ENCODE data around the gene STK24. TPM values are rescaled to one million over a fixed set of nuclear protein-coding genes. Genes with fewer than 3 reads are reported as not detected.
A peak's percentile ranks its signal among the peaks of the same experiment; 100 is the strongest.

Gene STK24
- total and polyA plus RNA-seq, 2 donors (not counting 1 experiment from before 2014, with no cell fraction given), result 53.2 to 73.1 TPM

GRCh38 chr13:98445340-98446233 is 131.3 kb downstream of the STK24 start:
- H3K4me2 ChIP-seq (ENCODE audit: extremely low read depth, insufficient read depth, low read length), result no peak overlapping the region
- H3K27me3 ChIP-seq (ENCODE audit: control insufficient read depth, insufficient read depth, low read length), result no peaks in the 10 kb centered on the region
- no peak overlapping the region for H3K4me3 ChIP-seq (replicated peaks in 1 of 4; ENCODE audit: control extremely low read depth in 1 of 4, insufficient read depth in 1 of 4, low read depth in 3 of 4, low read length in 4 of 4)
- no peak overlapping the region for H2AFZ ChIP-seq (ENCODE audit: low read length)
- H3K27ac ChIP-seq (ENCODE audit: insufficient read depth, low read length), result peak overlapping the region; percentile 34
- peak; percentile 33 to 52 for DNase-seq (ENCODE audit: low read depth in 2 of 2)
- H3K4me1 ChIP-seq (ENCODE audit: control insufficient read depth, extremely low read depth, insufficient read depth, low read length), result peaks cover 9% of the 10 kb centered on the region
- no peaks in the 10 kb centered on the region for H4K20me1 ChIP-seq (ENCODE audit: control insufficient read depth, extremely low read depth, insufficient read depth, low read length)
- H3K36me3 ChIP-seq (ENCODE audit: control insufficient read depth, insufficient read depth, low read length), result peaks cover 25% of the 10 kb centered on the region
- TF ChIP-seq EZH2 (IDR thresholded peaks at IDR 0.05; ENCODE audit: low read length, missing control alignments), result no peak
- TF ChIP-seq, protein P1, sequence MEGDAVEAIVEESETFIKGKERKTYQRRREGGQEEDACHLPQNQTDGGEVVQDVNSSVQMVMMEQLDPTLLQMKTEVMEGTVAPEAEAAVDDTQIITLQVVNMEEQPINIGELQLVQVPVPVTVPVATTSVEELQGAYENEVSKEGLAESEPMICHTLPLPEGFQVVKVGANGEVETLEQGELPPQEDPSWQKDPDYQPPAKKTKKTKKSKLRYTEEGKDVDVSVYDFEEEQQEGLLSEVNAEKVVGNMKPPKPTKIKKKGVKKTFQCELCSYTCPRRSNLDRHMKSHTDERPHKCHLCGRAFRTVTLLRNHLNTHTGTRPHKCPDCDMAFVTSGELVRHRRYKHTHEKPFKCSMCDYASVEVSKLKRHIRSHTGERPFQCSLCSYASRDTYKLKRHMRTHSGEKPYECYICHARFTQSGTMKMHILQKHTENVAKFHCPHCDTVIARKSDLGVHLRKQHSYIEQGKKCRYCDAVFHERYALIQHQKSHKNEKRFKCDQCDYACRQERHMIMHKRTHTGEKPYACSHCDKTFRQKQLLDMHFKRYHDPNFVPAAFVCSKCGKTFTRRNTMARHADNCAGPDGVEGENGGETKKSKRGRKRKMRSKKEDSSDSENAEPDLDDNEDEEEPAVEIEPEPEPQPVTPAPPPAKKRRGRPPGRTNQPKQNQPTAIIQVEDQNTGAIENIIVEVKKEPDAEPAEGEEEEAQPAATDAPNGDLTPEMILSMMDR (conservative IDR thresholded peaks at IDR 0.05 in 1 of 2, IDR thresholded peaks at IDR 0.05 in 1 of 2; ENCODE audit: low read depth in 1 of 2, low read length in 2 of 2), result peak; percentile 87
- H3K79me2 ChIP-seq (ENCODE audit: control insufficient read depth, insufficient read depth, low read length), result peaks cover 3% of the 10 kb centered on the region
- H3K9me3 ChIP-seq (ENCODE audit: control insufficient read depth, insufficient read depth, low read depth, low read length), result no peaks in the 10 kb centered on the region
- no peak overlapping the region for H3K9ac ChIP-seq (ENCODE audit: insufficient read depth, low read length)

- peak overlapping the region; percentile 94 for H3K27ac ChIP-seq (ENCODE audit: insufficient read depth, low read length)
- no peaks in the 10 kb centered on the region for H3K27me3 ChIP-seq (ENCODE audit: control insufficient read depth, insufficient read depth, low read length)
- H3K4me1 ChIP-seq (ENCODE audit: control insufficient read depth, extremely low read depth, insufficient read depth, low read length), result peaks cover 7% of the 10 kb centered on the region
- no peak overlapping the region for H3K4me2 ChIP-seq (ENCODE audit: extremely low read depth, insufficient read depth, low read length)
- TF ChIP-seq, protein P1 (conservative IDR thresholded peaks at IDR 0.05 in 1 of 2, IDR thresholded peaks at IDR 0.05 in 1 of 2; ENCODE audit: low read depth in 1 of 2, low read length in 2 of 2), result no peak
- no peak for TF ChIP-seq EZH2 (IDR thresholded peaks at IDR 0.05; ENCODE audit: low read length, missing control alignments)
- H3K79me2 ChIP-seq (ENCODE audit: control insufficient read depth, insufficient read depth, low read length), result peaks cover 3% of the 10 kb centered on the region
- H3K36me3 ChIP-seq (ENCODE audit: control insufficient read depth, insufficient read depth, low read length), result peaks cover 28% of the 10 kb centered on the region
- no peaks in the 10 kb centered on the region for H3K9me3 ChIP-seq (ENCODE audit: control insufficient read depth, insufficient read depth, low read depth, low read length)
- H3K4me3 ChIP-seq (replicated peaks in 1 of 4; ENCODE audit: control extremely low read depth in 1 of 4, insufficient read depth in 1 of 4, low read depth in 3 of 4, low read length in 4 of 4), result no peak overlapping the region
- no peak for DNase-seq (ENCODE audit: low read depth in 2 of 2)
- H3K9ac ChIP-seq (ENCODE audit: insufficient read depth, low read length), result no peak overlapping the region
- no peak overlapping the region for H2AFZ ChIP-seq (ENCODE audit: low read length)
- no peaks in the 10 kb centered on the region for H4K20me1 ChIP-seq (ENCODE audit: control insufficient read depth, extremely low read depth, insufficient read depth, low read length)
These were observed 132.5 kb downstream of the STK24 start for GRCh38 chr13:98444381-98444780.

GRCh38 chr13:98443800-98444325 is 133.0 kb downstream of the STK24 start:
- no peaks in the 10 kb centered on the region for H3K27me3 ChIP-seq (ENCODE audit: control insufficient read depth, insufficient read depth, low read length)
- DNase-seq (ENCODE audit: low read depth in 2 of 2), result no peak
- H3K36me3 ChIP-seq (ENCODE audit: control insufficient read depth, insufficient read depth, low read length), result peaks cover 30% of the 10 kb centered on the region
- peak overlapping the region; percentile 19 for H3K4me2 ChIP-seq (ENCODE audit: extremely low read depth, insufficient read depth, low read length)
- TF ChIP-seq, protein P1 (conservative IDR thresholded peaks at IDR 0.05 in 1 of 2, IDR thresholded peaks at IDR 0.05 in 1 of 2; ENCODE audit: low read depth in 1 of 2, low read length in 2 of 2), result no peak
- no peak for TF ChIP-seq EZH2 (IDR thresholded peaks at IDR 0.05; ENCODE audit: low read length, missing control alignments)
- no peak overlapping the region for H3K4me3 ChIP-seq (replicated peaks in 1 of 4; ENCODE audit: control extremely low read depth in 1 of 4, insufficient read depth in 1 of 4, low read depth in 3 of 4, low read length in 4 of 4)
- no peaks in the 10 kb centered on the region for H4K20me1 ChIP-seq (ENCODE audit: control insufficient read depth, extremely low read depth, insufficient read depth, low read length)
- H3K9ac ChIP-seq (ENCODE audit: insufficient read depth, low read length), result peak overlapping the region; percentile 20
- H3K79me2 ChIP-seq (ENCODE audit: control insufficient read depth, insufficient read depth, low read length), result peaks cover 2% of the 10 kb centered on the region
- H3K4me1 ChIP-seq (ENCODE audit: control insufficient read depth, extremely low read depth, insufficient read depth, low read length), result peaks cover 7% of the 10 kb centered on the region
- H2AFZ ChIP-seq (ENCODE audit: low read length), result no peak overlapping the region
- peak overlapping the region; percentile 94 for H3K27ac ChIP-seq (ENCODE audit: insufficient read depth, low read length)
- H3K9me3 ChIP-seq (ENCODE audit: control insufficient read depth, insufficient read depth, low read depth, low read length), result no peaks in the 10 kb centered on the region
